GM12878 (cell line): ENCODE data around the gene LARGE1. TPM values are rescaled to one million over a fixed set of nuclear protein-coding genes. Genes with fewer than 3 reads are reported as not detected.

Source experiments
- ATAC-seq: fragments of 200-7000 bp; cut with Tn5 transposase; 3 replicates; pipeline ENCODE4 v1.9.1; 2020; ENCODE audit warnings: mild to moderate bottlenecking, moderate library complexity
- BruUV-seq: library from RNA; stranded (reverse); fragments of 400-500 nt; replicated peaks from 2 replicates; lab custom pipeline; 2021; lab: Mats Ljungman, UMichigan
- CTCF ChIA-PET: fragments of 300-600 bp; sonication (Branson Sonifier 250); formaldehyde crosslinking; extraction: SDS; loops from one replicate; lab custom pipeline; 2021; ENCODE audit warnings: inconsistent platforms; lab: Yijun Ruan, JAX
- POLR2A ChIA-PET: fragments of 350-600 bp; formaldehyde crosslinking; extraction: SDS; loops from one replicate; lab custom pipeline; 2021; ENCODE audit warnings: inconsistent platforms; lab: Charles Lee
- RAD21 ChIA-PET: fragments of 300-600 bp; sonication (Branson Sonifier 250); formaldehyde crosslinking; loops from one replicate; lab custom pipeline; 2023; ENCODE audit warnings: antibody characterized with exemption; ENCODE audit not compliant: unreplicated experiment; lab: Charles Lee
- SMC1A ChIA-PET: fragments of 300-600 bp; sonication (Branson Sonifier 250); formaldehyde crosslinking; loops from one replicate; lab custom pipeline; 2023; ENCODE audit not compliant: unreplicated experiment, uncharacterized antibody; lab: Charles Lee
- DNase-seq: peaks from one replicate; pipeline ENCODE4 v3.0.0-alpha.2; 2011; ENCODE audit warnings: low read depth, low spot score
- FAIRE-seq: peaks from 3 replicates; lab custom pipeline; 2011; peaks lifted over from hg19 to GRCh38; lab: Jason Lieb, UNC
- H2AFZ ChIP-seq: 2 replicates; pipeline ENCODE4 v1.6.0; 2011; ENCODE audit warnings: low read depth, low read length, control low read depth; ENCODE audit not compliant: control insufficient read depth
- H3K27ac ChIP-seq: 2 replicates; pipeline ENCODE4 v1.5.1; 2011; ENCODE audit warnings: control low read depth; ENCODE audit not compliant: control insufficient read depth, insufficient read depth
- H3K27me3 ChIP-seq, 2 experiments: replicated peaks in 1 of 2; 2 replicates each; pipeline versions ENCODE4 v1.6.0 to v1.6.1; 2011; ENCODE audit warnings: low read length in 1 of 2; ENCODE audit not compliant: control insufficient read depth in 2 of 2, insufficient read depth in 2 of 2
- H3K36me3 ChIP-seq, 2 experiments: 2 replicates each; pipeline ENCODE4 v1.5.1; 2011; ENCODE audit warnings: low read length in 1 of 2; ENCODE audit not compliant: control insufficient read depth in 2 of 2, insufficient read depth in 2 of 2
- H3K4me1 ChIP-seq: 2 replicates; pipeline ENCODE4 v1.6.1; 2011; ENCODE audit warnings: mild to moderate bottlenecking, low read length, moderate library complexity, mixed read lengths; ENCODE audit not compliant: control insufficient read depth, insufficient read depth
- H3K4me2 ChIP-seq: 2 replicates; pipeline ENCODE4 v1.6.0; 2011; ENCODE audit warnings: control low read depth; ENCODE audit not compliant: control insufficient read depth, insufficient read depth
- H3K4me3 ChIP-seq: fragments of 200-600 bp; sonication (generic); 2 replicates; pipeline ENCODE4 v1.5.1; 2016
- H3K79me2 ChIP-seq: 2 replicates; pipeline ENCODE4 v1.6.0; 2011; ENCODE audit warnings: low read length; ENCODE audit not compliant: control insufficient read depth, insufficient read depth
- H3K9ac ChIP-seq: 2 replicates; pipeline ENCODE4 v1.8.0; 2011; ENCODE audit warnings: low read length, control low read depth, mixed read lengths; ENCODE audit not compliant: control insufficient read depth, insufficient read depth
- H3K9me3 ChIP-seq: replicated peaks from 3 replicates; pipeline ENCODE4 v1.5.1; 2011; ENCODE audit warnings: mild to moderate bottlenecking, low read length; ENCODE audit not compliant: control insufficient read depth, insufficient read depth
- H4K20me1 ChIP-seq: 2 replicates; pipeline ENCODE4 v1.6.0; 2011; ENCODE audit not compliant: control insufficient read depth, insufficient read depth
- CBX5 ChIP-seq: sonication (generic); IDR thresholded peaks from 2 replicates; pipeline ENCODE4 v1.6.1; 2016; ENCODE audit warnings: low read depth, moderate library complexity, mild to moderate bottlenecking, inconsistent platforms
- NR2F1 ChIP-seq: fragments of 450-650 bp; conservative IDR thresholded peaks from 2 replicates; pipeline ENCODE4 v1.6.1; 2017; ENCODE audit warnings: mild to moderate bottlenecking
- WGBS: methylation state at CpG from one replicate; pipeline ENCODE4 v1.1.6; 2016; ENCODE audit warnings: low lambda C conversion rate; ENCODE audit not compliant: insufficient replicate concordance, insufficient coverage; ENCODE audit errors: missing lambda C conversion rate; 5-methylcytosine and 5-hydroxymethylcytosine counted together
- in situ Hi-C: fragments of 300-500 bp; cut with MboI; formaldehyde crosslinking; loops from 9 replicates; pipeline ENCODE4 v1.14.3; 2018; ENCODE audit warnings: mixed read lengths
- intact Hi-C: fragments of 100-400 bp; cut with micrococcal nuclease; formaldehyde crosslinking; loops from one replicate; pipeline ENCODE4 v1.14.2; 2022; ENCODE audit not compliant: unreplicated experiment
- polyA plus RNA-seq, 11 experiments: library from polyadenylated mRNA; depleted of rRNA in 4 of 11; unstranded in 6 of 11; stranded (reverse) in 5 of 11; fragments of >200 nt; fragmentation: Nextera tagmentation in 4 of 11; fragmentation: Illumina TruSeq in 1 of 11; extraction: Ambion mirVana in 4 of 11; extraction: Trizol in 1 of 11; gene quantifications; 1 replicate in 1 of 11; 2 replicates in 10 of 11; pipeline versions ENCODE4 v1.2.1 to v1.2.3, GENCODE V29; 2011 to 2016; ENCODE audit warnings: inconsistent platforms in 2 of 11, missing spikeins in 2 of 11, low read depth in 1 of 11
- total RNA-seq, 4 experiments: library from RNA; depleted of rRNA in 3 of 4; stranded (reverse); fragments of >200 nt in 3 of 4; fragmentation: Illumina TruSeq in 1 of 4; extraction: Trizol in 1 of 4; gene quantifications; 2 replicates each; pipeline versions ENCODE4 v1.2.1 to v1.2.3, GENCODE V29; 2013 to 2021
- TF ChIP-seq, protein P1 (sequence below): fragments of 450-650 bp; formaldehyde crosslinking; IDR thresholded peaks from 2 replicates; pipeline ENCODE4 v1.4.0; 2020; ENCODE audit warnings: mild to moderate bottlenecking, moderate library complexity
- TF ChIP-seq, protein P2 (sequence below): fragments of 450-650 bp; IDR thresholded peaks from 2 replicates; pipeline ENCODE4 v1.6.1; 2016; ENCODE audit warnings: mild to moderate bottlenecking
- TF ChIP-seq, protein P3 (sequence below): fragments of 450-650 bp; formaldehyde crosslinking; IDR thresholded peaks from 2 replicates; pipeline ENCODE4 v1.5.0; 2022; ENCODE audit warnings: mild to moderate bottlenecking, missing genetic modification characterization
- TF ChIP-seq, protein P4 (sequence below): fragments of 450-650 bp; IDR thresholded peaks from 2 replicates; pipeline ENCODE4 v1.6.1; 2017; ENCODE audit warnings: borderline replicate concordance
- TF ChIP-seq, protein P5 (sequence below): IDR thresholded peaks from 2 replicates; pipeline ENCODE4 v1.6.1; 2011; ENCODE audit warnings: borderline replicate concordance, low read depth, mild to moderate bottlenecking, moderate library complexity, mixed read lengths, low read length; ENCODE audit not compliant: insufficient read depth; ENCODE audit errors: extremely low read length

LARGE1 gene
- total and polyA plus RNA-seq, 10 of the 15 experiments (the other 5 are each of a cell fraction or from before 2014, with no cell fraction given) = 3.2 to 41.4 (median 17.3) TPM

DNA sequence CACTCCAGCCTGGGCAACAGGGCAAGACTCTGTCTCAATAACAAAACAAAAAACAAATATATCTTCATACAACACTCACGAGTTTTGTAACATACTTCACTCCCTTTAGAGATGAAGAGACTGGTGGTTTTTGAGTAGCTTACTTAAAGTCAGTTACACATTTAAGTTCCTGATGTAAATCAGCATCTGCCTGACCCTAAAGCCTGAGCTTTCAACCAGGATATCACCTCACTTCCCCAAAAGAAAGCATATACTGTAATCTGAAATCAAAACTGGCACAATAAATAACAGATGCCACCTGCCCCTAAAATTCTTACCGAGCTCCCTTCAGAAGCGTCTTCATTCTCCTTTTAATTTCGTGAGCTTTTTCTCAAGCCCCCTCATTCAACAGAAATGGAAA lies 31.5 kb downstream of the LARGE1 start:
- FAIRE-seq = no peak
- ChIA-PET RAD21 (interaction anchor here (0.7 kb wide), 1 partner anchor 19 kb away, joined by 3 read pairs; no protein-coding TSS in a partner anchor), SMC1A (interaction anchor here (0.8 to 3.1 kb wide), 4 partner anchors 8 to 28 kb away, joined by 3 to 9 read pairs (median 5); no protein-coding TSS in a partner anchor), POLR2A (no interaction called here), CTCF (interaction anchor here (0.7 to 2.4 kb wide), 2 partner anchors 28 to 30 kb away, joined by 3 to 6 read pairs; no protein-coding TSS in a partner anchor)
- H2AFZ ChIP-seq = no peak overlapping the region; the same call in 1 of the 2 replicates
- no peak overlapping the region for H3K9ac ChIP-seq
- H4K20me1 ChIP-seq = no peaks in the 10 kb centered on the region
- WGBS = 60% methylated on average over 4 of the region's 4 CpGs
- H3K4me2 ChIP-seq = 0 out of 2 replicates have a peak overlapping the region, but pooled peaks have one; percentile 70
- DNase-seq = no peak
- no peak overlapping the region; the same call in 1 of the 2 replicates for H3K27ac ChIP-seq
- H3K36me3 ChIP-seq = no peaks in the 10 kb centered on the region
- peaks cover 42% of the 10 kb centered on the region for H3K79me2 ChIP-seq
- BruUV-seq = no TSS peak
- ATAC-seq = no peak
- H3K4me3 ChIP-seq = no peak overlapping the region
- H3K27me3 ChIP-seq = no peaks in the 10 kb centered on the region
- in situ Hi-C loops = no loop called here
- intact Hi-C loops = no loop called here
- H3K4me1 ChIP-seq = peaks cover 47% of the 10 kb centered on the region
- no peaks in the 10 kb centered on the region; the same call in 2 of the 3 replicates for H3K9me3 ChIP-seq
- TF ChIP-seq, protein P1, sequence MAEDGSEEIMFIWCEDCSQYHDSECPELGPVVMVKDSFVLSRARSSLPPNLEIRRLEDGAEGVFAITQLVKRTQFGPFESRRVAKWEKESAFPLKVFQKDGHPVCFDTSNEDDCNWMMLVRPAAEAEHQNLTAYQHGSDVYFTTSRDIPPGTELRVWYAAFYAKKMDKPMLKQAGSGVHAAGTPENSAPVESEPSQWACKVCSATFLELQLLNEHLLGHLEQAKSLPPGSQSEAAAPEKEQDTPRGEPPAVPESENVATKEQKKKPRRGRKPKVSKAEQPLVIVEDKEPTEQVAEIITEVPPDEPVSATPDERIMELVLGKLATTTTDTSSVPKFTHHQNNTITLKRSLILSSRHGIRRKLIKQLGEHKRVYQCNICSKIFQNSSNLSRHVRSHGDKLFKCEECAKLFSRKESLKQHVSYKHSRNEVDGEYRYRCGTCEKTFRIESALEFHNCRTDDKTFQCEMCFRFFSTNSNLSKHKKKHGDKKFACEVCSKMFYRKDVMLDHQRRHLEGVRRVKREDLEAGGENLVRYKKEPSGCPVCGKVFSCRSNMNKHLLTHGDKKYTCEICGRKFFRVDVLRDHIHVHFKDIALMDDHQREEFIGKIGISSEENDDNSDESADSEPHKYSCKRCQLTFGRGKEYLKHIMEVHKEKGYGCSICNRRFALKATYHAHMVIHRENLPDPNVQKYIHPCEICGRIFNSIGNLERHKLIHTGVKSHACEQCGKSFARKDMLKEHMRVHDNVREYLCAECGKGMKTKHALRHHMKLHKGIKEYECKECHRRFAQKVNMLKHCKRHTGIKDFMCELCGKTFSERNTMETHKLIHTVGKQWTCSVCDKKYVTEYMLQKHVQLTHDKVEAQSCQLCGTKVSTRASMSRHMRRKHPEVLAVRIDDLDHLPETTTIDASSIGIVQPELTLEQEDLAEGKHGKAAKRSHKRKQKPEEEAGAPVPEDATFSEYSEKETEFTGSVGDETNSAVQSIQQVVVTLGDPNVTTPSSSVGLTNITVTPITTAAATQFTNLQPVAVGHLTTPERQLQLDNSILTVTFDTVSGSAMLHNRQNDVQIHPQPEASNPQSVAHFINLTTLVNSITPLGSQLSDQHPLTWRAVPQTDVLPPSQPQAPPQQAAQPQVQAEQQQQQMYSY (CRISPR knock-in tag) = no peak
- TF ChIP-seq, protein P2, sequence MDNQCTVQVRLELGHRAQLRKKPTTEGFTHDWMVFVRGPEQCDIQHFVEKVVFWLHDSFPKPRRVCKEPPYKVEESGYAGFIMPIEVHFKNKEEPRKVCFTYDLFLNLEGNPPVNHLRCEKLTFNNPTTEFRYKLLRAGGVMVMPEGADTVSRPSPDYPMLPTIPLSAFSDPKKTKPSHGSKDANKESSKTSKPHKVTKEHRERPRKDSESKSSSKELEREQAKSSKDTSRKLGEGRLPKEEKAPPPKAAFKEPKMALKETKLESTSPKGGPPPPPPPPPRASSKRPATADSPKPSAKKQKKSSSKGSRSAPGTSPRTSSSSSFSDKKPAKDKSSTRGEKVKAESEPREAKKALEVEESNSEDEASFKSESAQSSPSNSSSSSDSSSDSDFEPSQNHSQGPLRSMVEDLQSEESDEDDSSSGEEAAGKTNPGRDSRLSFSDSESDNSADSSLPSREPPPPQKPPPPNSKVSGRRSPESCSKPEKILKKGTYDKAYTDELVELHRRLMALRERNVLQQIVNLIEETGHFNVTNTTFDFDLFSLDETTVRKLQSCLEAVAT = no peak
- TF ChIP-seq, protein P3, sequence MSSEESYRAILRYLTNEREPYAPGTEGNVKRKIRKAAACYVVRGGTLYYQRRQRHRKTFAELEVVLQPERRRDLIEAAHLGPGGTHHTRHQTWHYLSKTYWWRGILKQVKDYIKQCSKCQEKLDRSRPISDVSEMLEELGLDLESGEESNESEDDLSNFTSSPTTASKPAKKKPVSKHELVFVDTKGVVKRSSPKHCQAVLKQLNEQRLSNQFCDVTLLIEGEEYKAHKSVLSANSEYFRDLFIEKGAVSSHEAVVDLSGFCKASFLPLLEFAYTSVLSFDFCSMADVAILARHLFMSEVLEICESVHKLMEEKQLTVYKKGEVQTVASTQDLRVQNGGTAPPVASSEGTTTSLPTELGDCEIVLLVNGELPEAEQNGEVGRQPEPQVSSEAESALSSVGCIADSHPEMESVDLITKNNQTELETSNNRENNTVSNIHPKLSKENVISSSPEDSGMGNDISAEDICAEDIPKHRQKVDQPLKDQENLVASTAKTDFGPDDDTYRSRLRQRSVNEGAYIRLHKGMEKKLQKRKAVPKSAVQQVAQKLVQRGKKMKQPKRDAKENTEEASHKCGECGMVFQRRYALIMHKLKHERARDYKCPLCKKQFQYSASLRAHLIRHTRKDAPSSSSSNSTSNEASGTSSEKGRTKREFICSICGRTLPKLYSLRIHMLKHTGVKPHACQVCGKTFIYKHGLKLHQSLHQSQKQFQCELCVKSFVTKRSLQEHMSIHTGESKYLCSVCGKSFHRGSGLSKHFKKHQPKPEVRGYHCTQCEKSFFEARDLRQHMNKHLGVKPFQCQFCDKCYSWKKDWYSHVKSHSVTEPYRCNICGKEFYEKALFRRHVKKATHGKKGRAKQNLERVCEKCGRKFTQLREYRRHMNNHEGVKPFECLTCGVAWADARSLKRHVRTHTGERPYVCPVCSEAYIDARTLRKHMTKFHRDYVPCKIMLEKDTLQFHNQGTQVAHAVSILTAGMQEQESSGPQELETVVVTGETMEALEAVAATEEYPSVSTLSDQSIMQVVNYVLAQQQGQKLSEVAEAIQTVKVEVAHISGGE = no peak
- TF ChIP-seq NR2F1 (no peak), CBX5 (no peak)
- TF ChIP-seq, protein P4, sequence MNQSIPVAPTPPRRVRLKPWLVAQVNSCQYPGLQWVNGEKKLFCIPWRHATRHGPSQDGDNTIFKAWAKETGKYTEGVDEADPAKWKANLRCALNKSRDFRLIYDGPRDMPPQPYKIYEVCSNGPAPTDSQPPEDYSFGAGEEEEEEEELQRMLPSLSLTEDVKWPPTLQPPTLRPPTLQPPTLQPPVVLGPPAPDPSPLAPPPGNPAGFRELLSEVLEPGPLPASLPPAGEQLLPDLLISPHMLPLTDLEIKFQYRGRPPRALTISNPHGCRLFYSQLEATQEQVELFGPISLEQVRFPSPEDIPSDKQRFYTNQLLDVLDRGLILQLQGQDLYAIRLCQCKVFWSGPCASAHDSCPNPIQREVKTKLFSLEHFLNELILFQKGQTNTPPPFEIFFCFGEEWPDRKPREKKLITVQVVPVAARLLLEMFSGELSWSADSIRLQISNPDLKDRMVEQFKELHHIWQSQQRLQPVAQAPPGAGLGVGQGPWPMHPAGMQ = no peak
- TF ChIP-seq, protein P5, sequence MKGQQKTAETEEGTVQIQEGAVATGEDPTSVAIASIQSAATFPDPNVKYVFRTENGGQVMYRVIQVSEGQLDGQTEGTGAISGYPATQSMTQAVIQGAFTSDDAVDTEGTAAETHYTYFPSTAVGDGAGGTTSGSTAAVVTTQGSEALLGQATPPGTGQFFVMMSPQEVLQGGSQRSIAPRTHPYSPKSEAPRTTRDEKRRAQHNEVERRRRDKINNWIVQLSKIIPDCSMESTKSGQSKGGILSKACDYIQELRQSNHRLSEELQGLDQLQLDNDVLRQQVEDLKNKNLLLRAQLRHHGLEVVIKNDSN = no peak
